ENCODE results near the gene DDIT4L. TPM values are rescaled to one million over a fixed set of nuclear protein-coding genes. Genes with fewer than 3 reads are reported as not detected.

DDIT4L gene
- total and polyA plus RNA-seq, 2 experiments from 2014 or later: 3.4 to 7.0 TPM

- TF ChIP-seq, protein P1, sequence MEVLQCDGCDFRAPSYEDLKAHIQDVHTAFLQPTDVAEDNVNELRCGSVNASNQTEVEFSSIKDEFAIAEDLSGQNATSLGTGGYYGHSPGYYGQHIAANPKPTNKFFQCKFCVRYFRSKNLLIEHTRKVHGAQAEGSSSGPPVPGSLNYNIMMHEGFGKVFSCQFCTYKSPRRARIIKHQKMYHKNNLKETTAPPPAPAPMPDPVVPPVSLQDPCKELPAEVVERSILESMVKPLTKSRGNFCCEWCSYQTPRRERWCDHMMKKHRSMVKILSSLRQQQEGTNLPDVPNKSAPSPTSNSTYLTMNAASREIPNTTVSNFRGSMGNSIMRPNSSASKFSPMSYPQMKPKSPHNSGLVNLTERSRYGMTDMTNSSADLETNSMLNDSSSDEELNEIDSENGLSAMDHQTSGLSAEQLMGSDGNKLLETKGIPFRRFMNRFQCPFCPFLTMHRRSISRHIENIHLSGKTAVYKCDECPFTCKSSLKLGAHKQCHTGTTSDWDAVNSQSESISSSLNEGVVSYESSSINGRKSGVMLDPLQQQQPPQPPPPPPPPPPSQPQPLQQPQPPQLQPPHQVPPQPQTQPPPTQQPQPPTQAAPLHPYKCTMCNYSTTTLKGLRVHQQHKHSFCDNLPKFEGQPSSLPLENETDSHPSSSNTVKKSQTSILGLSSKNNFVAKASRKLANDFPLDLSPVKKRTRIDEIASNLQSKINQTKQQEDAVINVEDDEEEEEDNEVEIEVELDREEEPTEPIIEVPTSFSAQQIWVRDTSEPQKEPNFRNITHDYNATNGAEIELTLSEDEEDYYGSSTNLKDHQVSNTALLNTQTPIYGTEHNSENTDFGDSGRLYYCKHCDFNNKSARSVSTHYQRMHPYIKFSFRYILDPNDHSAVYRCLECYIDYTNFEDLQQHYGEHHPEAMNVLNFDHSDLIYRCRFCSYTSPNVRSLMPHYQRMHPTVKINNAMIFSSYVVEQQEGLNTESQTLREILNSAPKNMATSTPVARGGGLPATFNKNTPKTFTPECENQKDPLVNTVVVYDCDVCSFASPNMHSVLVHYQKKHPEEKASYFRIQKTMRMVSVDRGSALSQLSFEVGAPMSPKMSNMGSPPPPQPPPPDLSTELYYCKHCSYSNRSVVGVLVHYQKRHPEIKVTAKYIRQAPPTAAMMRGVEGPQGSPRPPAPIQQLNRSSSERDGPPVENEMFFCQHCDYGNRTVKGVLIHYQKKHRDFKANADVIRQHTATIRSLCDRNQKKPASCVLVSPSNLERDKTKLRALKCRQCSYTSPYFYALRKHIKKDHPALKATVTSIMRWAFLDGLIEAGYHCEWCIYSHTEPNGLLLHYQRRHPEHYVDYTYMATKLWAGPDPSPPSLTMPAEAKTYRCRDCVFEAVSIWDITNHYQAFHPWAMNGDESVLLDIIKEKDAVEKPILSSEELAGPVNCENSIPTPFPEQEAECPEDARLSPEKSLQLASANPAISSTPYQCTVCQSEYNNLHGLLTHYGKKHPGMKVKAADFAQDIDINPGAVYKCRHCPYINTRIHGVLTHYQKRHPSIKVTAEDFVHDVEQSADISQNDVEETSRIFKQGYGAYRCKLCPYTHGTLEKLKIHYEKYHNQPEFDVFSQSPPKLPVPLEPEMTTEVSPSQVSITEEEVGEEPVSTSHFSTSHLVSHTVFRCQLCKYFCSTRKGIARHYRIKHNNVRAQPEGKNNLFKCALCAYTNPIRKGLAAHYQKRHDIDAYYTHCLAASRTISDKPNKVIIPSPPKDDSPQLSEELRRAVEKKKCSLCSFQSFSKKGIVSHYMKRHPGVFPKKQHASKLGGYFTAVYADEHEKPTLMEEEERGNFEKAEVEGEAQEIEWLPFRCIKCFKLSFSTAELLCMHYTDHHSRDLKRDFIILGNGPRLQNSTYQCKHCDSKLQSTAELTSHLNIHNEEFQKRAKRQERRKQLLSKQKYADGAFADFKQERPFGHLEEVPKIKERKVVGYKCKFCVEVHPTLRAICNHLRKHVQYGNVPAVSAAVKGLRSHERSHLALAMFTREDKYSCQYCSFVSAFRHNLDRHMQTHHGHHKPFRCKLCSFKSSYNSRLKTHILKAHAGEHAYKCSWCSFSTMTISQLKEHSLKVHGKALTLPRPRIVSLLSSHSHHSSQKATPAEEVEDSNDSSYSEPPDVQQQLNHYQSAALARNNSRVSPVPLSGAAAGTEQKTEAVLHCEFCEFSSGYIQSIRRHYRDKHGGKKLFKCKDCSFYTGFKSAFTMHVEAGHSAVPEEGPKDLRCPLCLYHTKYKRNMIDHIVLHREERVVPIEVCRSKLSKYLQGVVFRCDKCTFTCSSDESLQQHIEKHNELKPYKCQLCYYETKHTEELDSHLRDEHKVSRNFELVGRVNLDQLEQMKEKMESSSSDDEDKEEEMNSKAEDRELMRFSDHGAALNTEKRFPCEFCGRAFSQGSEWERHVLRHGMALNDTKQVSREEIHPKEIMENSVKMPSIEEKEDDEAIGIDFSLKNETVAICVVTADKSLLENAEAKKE (CRISPR knock-in tag; IDR thresholded peaks at IDR 0.05): no peak
- TF ChIP-seq EZH2 (IDR thresholded peaks at IDR 0.05; ENCODE audit: low read depth, unreplicated experiment) (no peak), JUNB (IDR thresholded peaks at IDR 0.05; ENCODE audit: unreplicated experiment) (no peak), CREB1 (CRISPR knock-in tag; IDR thresholded peaks at IDR 0.05; ENCODE audit: low read depth) (no peak), STAT1 (IDR thresholded peaks at IDR 0.05; ENCODE audit: unreplicated experiment) (no peak), ZNF114 (CRISPR knock-in tag; IDR thresholded peaks at IDR 0.05) (no peak)
- TF ChIP-seq, protein P2, sequence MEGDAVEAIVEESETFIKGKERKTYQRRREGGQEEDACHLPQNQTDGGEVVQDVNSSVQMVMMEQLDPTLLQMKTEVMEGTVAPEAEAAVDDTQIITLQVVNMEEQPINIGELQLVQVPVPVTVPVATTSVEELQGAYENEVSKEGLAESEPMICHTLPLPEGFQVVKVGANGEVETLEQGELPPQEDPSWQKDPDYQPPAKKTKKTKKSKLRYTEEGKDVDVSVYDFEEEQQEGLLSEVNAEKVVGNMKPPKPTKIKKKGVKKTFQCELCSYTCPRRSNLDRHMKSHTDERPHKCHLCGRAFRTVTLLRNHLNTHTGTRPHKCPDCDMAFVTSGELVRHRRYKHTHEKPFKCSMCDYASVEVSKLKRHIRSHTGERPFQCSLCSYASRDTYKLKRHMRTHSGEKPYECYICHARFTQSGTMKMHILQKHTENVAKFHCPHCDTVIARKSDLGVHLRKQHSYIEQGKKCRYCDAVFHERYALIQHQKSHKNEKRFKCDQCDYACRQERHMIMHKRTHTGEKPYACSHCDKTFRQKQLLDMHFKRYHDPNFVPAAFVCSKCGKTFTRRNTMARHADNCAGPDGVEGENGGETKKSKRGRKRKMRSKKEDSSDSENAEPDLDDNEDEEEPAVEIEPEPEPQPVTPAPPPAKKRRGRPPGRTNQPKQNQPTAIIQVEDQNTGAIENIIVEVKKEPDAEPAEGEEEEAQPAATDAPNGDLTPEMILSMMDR (conservative IDR thresholded peaks at IDR 0.05; ENCODE audit: low read depth in 2 of 2): no peak
- TF ChIP-seq, protein P3, sequence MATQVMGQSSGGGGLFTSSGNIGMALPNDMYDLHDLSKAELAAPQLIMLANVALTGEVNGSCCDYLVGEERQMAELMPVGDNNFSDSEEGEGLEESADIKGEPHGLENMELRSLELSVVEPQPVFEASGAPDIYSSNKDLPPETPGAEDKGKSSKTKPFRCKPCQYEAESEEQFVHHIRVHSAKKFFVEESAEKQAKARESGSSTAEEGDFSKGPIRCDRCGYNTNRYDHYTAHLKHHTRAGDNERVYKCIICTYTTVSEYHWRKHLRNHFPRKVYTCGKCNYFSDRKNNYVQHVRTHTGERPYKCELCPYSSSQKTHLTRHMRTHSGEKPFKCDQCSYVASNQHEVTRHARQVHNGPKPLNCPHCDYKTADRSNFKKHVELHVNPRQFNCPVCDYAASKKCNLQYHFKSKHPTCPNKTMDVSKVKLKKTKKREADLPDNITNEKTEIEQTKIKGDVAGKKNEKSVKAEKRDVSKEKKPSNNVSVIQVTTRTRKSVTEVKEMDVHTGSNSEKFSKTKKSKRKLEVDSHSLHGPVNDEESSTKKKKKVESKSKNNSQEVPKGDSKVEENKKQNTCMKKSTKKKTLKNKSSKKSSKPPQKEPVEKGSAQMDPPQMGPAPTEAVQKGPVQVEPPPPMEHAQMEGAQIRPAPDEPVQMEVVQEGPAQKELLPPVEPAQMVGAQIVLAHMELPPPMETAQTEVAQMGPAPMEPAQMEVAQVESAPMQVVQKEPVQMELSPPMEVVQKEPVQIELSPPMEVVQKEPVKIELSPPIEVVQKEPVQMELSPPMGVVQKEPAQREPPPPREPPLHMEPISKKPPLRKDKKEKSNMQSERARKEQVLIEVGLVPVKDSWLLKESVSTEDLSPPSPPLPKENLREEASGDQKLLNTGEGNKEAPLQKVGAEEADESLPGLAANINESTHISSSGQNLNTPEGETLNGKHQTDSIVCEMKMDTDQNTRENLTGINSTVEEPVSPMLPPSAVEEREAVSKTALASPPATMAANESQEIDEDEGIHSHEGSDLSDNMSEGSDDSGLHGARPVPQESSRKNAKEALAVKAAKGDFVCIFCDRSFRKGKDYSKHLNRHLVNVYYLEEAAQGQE (IDR thresholded peaks at IDR 0.05; ENCODE audit: unreplicated experiment): no peak
Measured at GRCh38 chr4:100240008-100240407, 49.7 kb upstream of the DDIT4L start (continued).
